Retinal pigment epithelial cell (primary cell): Measurements from ENCODE around the gene SLC5A1.

ENCODE experiments used
- DNase-seq: peaks from one replicate; pipeline ENCODE4 v3.0.0-alpha.2; 2010; ENCODE audit warnings: low read depth
- H3K4me3 ChIP-seq: 2 replicates; pipeline ENCODE4 v1.5.1; 2011; ENCODE audit warnings: mild to moderate bottlenecking, low read length, control low read depth, moderate library complexity
- TF ChIP-seq, protein P1 (sequence below): conservative IDR thresholded peaks from 2 replicates; pipeline ENCODE4 v1.5.1; 2011; ENCODE audit warnings: low read depth, low read length, control low read depth, inconsistent platforms

SLC5A1 gene

DNA sequence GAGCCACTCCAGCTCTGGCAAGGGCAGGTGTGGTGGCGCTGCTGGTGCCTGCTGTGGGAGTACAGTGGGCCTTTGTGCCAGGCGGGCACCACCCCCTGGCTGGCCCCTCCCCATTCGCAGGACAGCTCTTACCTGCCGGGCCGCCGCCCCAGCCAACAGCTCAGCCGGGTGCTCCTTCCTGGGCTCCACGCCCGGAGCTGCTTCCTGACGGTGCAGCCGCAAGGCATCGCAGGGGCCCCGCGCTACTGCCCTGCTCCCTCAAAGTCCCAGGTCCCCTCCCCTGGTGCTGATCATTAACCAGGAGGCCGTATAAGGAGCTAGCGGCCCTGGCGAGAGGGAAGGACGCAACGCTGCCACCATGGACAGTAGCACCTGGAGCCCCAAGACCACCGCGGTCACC is at the start of gene SLC5A1:
SLC5A1 (plus strand) TSS at position 338 of the 400 bp plus-strand sequence; CDS start at position 359, 21 bp downstream.
- no peak within 1 kb of the TSS for H3K4me3 ChIP-seq

GRCh38 chr22:31995046-31995445 is 48.0 kb upstream of the SLC5A1 start:
- H3K4me3 ChIP-seq = no peak overlapping the region
- no peak for DNase-seq
- TF ChIP-seq, protein P1, sequence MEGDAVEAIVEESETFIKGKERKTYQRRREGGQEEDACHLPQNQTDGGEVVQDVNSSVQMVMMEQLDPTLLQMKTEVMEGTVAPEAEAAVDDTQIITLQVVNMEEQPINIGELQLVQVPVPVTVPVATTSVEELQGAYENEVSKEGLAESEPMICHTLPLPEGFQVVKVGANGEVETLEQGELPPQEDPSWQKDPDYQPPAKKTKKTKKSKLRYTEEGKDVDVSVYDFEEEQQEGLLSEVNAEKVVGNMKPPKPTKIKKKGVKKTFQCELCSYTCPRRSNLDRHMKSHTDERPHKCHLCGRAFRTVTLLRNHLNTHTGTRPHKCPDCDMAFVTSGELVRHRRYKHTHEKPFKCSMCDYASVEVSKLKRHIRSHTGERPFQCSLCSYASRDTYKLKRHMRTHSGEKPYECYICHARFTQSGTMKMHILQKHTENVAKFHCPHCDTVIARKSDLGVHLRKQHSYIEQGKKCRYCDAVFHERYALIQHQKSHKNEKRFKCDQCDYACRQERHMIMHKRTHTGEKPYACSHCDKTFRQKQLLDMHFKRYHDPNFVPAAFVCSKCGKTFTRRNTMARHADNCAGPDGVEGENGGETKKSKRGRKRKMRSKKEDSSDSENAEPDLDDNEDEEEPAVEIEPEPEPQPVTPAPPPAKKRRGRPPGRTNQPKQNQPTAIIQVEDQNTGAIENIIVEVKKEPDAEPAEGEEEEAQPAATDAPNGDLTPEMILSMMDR = peak; percentile 30

More for the DNA sequence above, at the start of gene SLC5A1:
- TF ChIP-seq, protein P1 = no peak
- no peak for DNase-seq

DNA sequence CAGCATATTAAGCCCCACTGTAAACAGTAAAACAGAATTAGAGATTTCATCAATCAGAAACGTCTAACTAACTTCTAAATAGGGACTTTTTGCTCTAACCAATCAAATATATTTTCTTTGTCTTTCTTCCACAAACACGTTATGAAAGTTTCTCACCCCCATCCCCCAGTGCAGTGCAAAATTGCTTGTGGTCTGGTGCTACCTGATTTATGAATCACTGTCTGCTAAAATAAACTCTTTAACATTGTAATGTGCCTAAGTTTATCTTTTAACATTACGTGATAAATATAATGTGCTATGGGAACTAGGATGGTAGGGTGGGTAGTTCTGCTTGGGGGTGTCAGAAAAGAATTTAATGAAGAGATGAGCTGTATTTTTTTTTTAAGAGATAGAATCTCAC is 47.3 kb upstream of the SLC5A1 start:
- TF ChIP-seq, protein P1 = no peak
- no peak for DNase-seq
- H3K4me3 ChIP-seq = no peak overlapping the region

DNA sequence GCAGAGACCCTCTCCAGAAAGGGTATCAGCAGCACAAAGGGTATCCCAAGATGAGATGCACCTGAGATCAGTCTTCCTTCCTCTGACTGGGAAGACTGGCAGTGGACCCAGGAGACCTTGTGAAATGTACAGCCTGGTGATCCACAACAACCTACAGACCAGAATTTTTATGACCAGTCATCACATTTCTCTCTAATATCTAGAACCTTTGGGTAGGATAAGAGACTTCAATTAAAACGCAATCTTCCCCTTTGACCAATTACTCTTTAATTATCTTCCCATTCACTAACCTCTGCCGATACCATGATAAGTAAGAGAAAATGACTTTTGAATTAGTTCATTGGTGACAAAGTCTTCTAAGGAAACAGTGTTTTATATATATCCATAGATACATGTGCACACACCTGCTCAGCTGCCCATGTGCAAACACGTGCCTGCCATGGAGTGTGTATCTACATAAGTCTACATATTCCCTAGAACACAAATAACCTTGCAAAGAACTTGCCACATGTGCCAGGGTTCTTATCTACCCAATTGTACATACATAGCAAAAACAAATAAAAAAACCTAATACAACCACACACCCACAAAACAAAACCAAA is 44.2 kb upstream of the SLC5A1 start:
- H3K4me3 ChIP-seq = no peak overlapping the region
- no peak for DNase-seq
- TF ChIP-seq, protein P1 = no peak

DNA sequence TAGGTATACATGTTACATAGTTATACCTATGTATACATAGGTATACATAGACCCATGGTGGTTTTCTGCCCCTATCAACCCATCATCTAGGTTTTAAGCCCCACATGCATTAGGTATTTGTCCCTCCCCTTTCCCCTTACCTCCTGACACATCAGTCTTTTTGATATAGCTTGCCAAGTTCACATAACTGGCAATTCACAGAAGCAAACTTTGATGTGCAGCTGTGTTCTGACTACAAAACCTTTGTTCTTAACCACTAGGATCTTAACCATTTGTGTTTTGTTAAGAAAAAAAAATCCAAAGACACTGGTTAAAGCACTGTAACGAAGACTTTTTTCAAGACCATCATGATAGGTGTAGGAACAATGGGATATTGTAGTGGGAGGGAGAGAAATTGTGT is 42.9 kb upstream of the SLC5A1 start:
- TF ChIP-seq, protein P1 = no peak
- DNase-seq = no peak
- H3K4me3 ChIP-seq = no peak overlapping the region

DNA sequence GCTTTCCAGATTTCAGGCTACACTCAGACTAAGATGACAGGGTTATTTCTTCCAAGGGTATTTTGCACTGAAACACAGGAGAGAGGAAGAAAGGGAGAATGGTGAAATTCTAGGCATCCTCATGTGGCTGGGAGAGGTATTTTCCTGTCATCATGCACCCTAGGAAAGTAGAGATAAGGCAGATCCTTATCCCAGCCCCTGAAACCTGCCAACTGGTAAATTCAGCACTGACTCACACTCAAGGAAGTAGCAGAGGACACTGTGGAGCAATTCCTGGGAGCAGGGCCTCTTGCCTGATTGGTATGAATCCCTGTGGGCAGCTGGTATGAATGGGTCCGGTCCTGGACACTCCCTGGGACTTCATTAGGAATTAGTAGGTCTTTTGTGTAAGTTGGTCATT is 37.6 kb upstream of the SLC5A1 start:
- no peak for DNase-seq
- TF ChIP-seq, protein P1 = no peak
- H3K4me3 ChIP-seq = no peak overlapping the region

- DNase-seq = no peak
- TF ChIP-seq, protein P1 = no peak
- no peak overlapping the region for H3K4me3 ChIP-seq
Observed at GRCh38 chr22:32013200-32013599, 29.9 kb upstream of the SLC5A1 start.
